SJSA1 (cell line): ENCODE data around the gene CARD11. TPM values are rescaled to one million over a fixed set of nuclear protein-coding genes. Genes with fewer than 3 reads are reported as not detected.
"Not testable (repeated sequence)": the region's sequence is repeated elsewhere in the genome, so short reads cannot be mapped to it uniquely, and the experiment has no call there.

Experiments used
- DNase-seq, 2 experiments: peaks; one replicate each; pipeline ENCODE4 v3.0.0-alpha.2; 2015 to 2020; ENCODE audit warnings: low spot score in 2 of 2, low read depth in 1 of 2
- H3K27ac ChIP-seq: fragments of 250-450 bp; sonication (Bioruptor Pico); 2 replicates; pipeline ENCODE4 v1.5.1; 2020; ENCODE audit warnings: mild to moderate bottlenecking, moderate library complexity
- H3K27me3 ChIP-seq: fragments of 250-450 bp; sonication (Bioruptor Pico); replicated peaks from 2 replicates; pipeline ENCODE4 v1.5.1; 2020; ENCODE audit warnings: mild to moderate bottlenecking, moderate library complexity
- H3K36me3 ChIP-seq: fragments of 250-450 bp; sonication (Bioruptor Pico); 2 replicates; pipeline ENCODE4 v1.5.1; 2020; ENCODE audit warnings: mild to moderate bottlenecking
- H3K4me1 ChIP-seq: fragments of 250-450 bp; sonication (Bioruptor Pico); replicated peaks from 2 replicates; pipeline ENCODE4 v1.6.1; 2021; ENCODE audit warnings: mild to moderate bottlenecking
- H3K4me3 ChIP-seq: fragments of 250-450 bp; sonication (Bioruptor Pico); 2 replicates; pipeline ENCODE4 v1.5.1; 2020; ENCODE audit warnings: mild to moderate bottlenecking
- H3K9me3 ChIP-seq: fragments of 250-450 bp; sonication (Bioruptor Pico); replicated peaks from 2 replicates; pipeline ENCODE4 v1.5.1; 2020; ENCODE audit warnings: mild to moderate bottlenecking
- total RNA-seq: library from RNA; depleted of rRNA; stranded (reverse); fragments of >200 nt; shearing (Covaris generic); gene quantifications from 2 replicates; pipeline ENCODE4 v1.2.3, GENCODE V29; 2014

Gene CARD11
- total RNA-seq, 1 experiment from 2014 or later, result 0.50 TPM

GRCh38 chr7:2921653-2922347, 121.9 kb downstream of the CARD11 start:
- no peak overlapping the region for H3K27ac ChIP-seq
- no peak for DNase-seq
- no peak overlapping the region for H3K4me3 ChIP-seq
- H3K9me3 ChIP-seq, result 0 out of 2 replicates have a peak, but pooled peaks cover 5% of the 10 kb centered on the region
- H3K27me3 ChIP-seq, result peaks cover 5% of the 10 kb centered on the region; the same call in 1 of the 2 replicates
- no peaks in the 10 kb centered on the region for H3K36me3 ChIP-seq
- 0 out of 2 replicates have a peak, but pooled peaks cover 3% of the 10 kb centered on the region for H3K4me1 ChIP-seq

- Histone ChIP-seq H3K27ac (no peak overlapping the region), H3K27me3 (peaks cover 5% of the 10 kb centered on the region; the same call in 1 of the 2 replicates)
- no peak for DNase-seq
Measured at GRCh38 chr7:2920956-2921652, 122.6 kb downstream of the CARD11 start.

DNA sequence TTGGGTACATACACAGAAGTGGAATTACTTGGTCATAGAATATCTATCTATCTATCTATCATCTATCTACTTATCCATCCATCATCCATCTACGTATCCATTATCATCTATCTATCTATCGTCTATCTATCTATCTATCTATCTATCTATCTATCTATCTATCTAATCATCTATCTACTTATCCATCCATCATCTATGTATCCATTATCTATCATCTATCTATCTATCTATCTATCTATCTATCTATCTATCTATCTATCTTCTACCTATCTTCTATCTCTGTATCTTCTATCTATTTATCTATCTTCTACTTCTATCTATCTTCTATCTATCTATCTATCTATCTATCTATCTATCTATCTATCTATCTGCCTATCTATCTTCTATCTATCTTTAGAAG, 123.2 kb downstream of the CARD11 start:
- H3K9me3 ChIP-seq, H3K4me1 ChIP-seq, H3K36me3 ChIP-seq, H3K27ac ChIP-seq, H3K4me3 ChIP-seq, H3K27me3 ChIP-seq, DNase-seq: not testable (repeated sequence)

More at GRCh38 chr7:2920956-2921652, 122.6 kb downstream of the CARD11 start:
- no peak overlapping the region for H3K4me3 ChIP-seq
- no peaks in the 10 kb centered on the region for H3K36me3 ChIP-seq
- H3K4me1 ChIP-seq, result 0 out of 2 replicates have a peak, but pooled peaks cover 3% of the 10 kb centered on the region
- H3K9me3 ChIP-seq, result 0 out of 2 replicates have a peak, but pooled peaks cover 5% of the 10 kb centered on the region

DNA sequence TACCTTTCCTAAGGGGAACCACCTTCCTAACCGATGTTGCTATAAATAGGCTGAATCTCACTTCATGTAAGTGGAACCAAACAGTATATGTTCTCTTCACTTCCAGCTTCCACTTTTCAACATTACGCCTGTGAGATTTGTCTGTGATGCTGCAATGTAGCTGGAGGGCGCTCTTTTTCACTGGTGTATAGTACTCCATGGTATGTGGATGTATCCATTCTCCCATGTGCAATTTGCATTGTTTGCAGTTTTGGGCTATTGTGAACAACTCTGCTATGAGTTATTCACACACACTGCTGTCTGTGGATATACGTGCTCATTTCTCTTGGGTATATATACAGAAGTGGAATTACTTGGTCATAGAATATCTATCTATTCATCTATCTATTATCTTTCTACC, 123.6 kb downstream of the CARD11 start:
- no peak overlapping the region for H3K27ac ChIP-seq
- 0 out of 2 replicates have a peak, but pooled peaks cover 3% of the 10 kb centered on the region for H3K4me1 ChIP-seq
- DNase-seq, result no peak
- H3K27me3 ChIP-seq, result peaks cover 5% of the 10 kb centered on the region; the same call in 1 of the 2 replicates
- H3K4me3 ChIP-seq, result no peak overlapping the region
- 0 out of 2 replicates have a peak, but pooled peaks cover 5% of the 10 kb centered on the region for H3K9me3 ChIP-seq
- H3K36me3 ChIP-seq, result no peaks in the 10 kb centered on the region

DNA sequence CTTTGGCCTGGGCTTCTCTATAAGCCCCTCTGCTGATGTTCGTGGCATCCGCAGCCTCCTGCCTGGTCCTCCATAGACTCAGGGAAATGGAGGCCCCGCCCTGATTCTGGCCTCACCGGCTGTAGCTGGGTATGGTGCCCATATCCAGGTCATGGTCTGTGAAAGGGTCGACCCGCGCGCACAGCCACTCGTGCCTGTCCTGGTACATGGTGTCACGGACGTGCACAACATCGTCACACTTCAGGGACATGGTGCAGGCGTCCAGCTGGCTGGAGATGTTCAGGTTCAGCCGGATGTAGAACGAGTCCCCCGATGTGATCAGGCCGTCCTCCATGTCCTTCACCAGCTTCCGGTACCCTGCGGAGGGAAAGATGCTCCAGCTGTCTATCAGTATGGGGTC, 124.4 kb downstream of the CARD11 start:
- Histone ChIP-seq H3K4me3 (no peak overlapping the region), H3K36me3 (no peaks in the 10 kb centered on the region), H3K27me3 (peaks cover 5% of the 10 kb centered on the region; the same call in 1 of the 2 replicates), H3K4me1 (0 out of 2 replicates have a peak, but pooled peaks cover 3% of the 10 kb centered on the region), H3K27ac (no peak overlapping the region), H3K9me3 (0 out of 2 replicates have a peak, but pooled peaks cover 5% of the 10 kb centered on the region)
- DNase-seq, result no peak

GRCh38 chr7:2918406-2918805, 125.3 kb downstream of the CARD11 start:
- H3K9me3 ChIP-seq, result 0 out of 2 replicates have a peak, but pooled peaks cover 5% of the 10 kb centered on the region
- no peaks in the 10 kb centered on the region for H3K36me3 ChIP-seq

DNA sequence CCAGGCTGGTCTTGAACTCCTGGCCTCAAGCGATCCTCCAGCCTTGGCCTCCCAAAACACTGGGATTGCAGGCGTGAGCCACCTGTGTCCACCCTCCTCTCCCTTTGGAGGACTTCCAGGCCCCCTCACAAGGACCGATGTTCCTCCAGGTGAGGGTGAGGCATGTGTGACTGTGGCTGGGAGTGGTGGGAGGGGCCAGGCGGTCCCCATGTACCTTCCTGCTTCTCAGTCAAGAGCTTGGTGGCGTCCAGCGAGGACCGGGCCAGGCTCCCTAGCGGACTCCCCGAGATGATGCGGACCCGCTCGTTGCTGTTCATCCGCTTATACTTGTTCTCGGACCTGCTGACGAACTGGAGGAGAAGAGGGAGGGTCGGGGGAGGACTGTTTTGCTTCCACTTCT, 128.6 kb downstream of the CARD11 start:
- Histone ChIP-seq H3K36me3 (no peaks in the 10 kb centered on the region), H3K27me3 (peaks cover under 1% of the 10 kb centered on the region; the same call in 1 of the 2 replicates), H3K27ac (no peak overlapping the region), H3K4me1 (no peaks in the 10 kb centered on the region), H3K9me3 (0 out of 2 replicates have a peak, but pooled peaks cover 3% of the 10 kb centered on the region), H3K4me3 (no peak overlapping the region)
- DNase-seq, result no peak

More at GRCh38 chr7:2918406-2918805, 125.3 kb downstream of the CARD11 start:
- no peak for DNase-seq
- 0 out of 2 replicates have a peak, but pooled peaks cover 3% of the 10 kb centered on the region for H3K4me1 ChIP-seq
- no peak overlapping the region for H3K4me3 ChIP-seq
- H3K27me3 ChIP-seq, result peaks cover 5% of the 10 kb centered on the region; the same call in 1 of the 2 replicates
- no peak overlapping the region for H3K27ac ChIP-seq

DNA sequence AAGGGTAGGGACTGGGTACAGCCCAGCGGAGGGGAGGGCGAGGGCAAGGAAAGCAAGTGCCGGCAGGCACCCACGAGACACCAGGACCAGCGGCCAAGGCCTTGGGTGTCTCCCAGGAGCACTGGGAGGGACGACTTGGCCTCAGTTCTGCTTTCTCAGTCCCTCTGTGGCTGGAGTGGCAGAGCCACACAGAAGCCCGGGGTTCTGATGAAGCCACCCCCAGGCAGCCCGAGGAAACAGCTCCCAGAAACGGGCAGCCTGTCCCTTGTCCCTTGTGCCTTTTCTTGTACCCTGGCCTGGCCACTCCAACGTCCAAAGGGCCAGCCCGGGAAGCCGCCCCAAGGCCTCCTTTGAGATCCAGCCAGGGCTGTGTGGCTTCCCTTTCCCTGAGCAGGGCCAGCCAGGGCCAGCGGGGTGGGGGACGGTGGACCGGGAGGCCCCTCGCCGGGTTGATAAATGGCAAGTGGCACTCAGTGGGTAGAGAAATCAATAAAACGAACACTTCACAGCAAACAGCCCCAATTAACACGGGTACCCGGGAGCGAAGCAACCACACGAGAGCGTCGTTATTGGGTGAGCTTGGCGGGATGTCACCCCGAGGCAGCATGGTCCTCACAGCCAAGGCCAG, 129.8 kb downstream of the CARD11 start:
- Histone ChIP-seq H3K27me3 (no peaks in the 10 kb centered on the region), H3K9me3 (no peaks in the 10 kb centered on the region), H3K4me3 (no peak overlapping the region), H3K36me3 (no peaks in the 10 kb centered on the region), H3K4me1 (no peaks in the 10 kb centered on the region), H3K27ac (no peak overlapping the region)
- DNase-seq, result no peak

DNA sequence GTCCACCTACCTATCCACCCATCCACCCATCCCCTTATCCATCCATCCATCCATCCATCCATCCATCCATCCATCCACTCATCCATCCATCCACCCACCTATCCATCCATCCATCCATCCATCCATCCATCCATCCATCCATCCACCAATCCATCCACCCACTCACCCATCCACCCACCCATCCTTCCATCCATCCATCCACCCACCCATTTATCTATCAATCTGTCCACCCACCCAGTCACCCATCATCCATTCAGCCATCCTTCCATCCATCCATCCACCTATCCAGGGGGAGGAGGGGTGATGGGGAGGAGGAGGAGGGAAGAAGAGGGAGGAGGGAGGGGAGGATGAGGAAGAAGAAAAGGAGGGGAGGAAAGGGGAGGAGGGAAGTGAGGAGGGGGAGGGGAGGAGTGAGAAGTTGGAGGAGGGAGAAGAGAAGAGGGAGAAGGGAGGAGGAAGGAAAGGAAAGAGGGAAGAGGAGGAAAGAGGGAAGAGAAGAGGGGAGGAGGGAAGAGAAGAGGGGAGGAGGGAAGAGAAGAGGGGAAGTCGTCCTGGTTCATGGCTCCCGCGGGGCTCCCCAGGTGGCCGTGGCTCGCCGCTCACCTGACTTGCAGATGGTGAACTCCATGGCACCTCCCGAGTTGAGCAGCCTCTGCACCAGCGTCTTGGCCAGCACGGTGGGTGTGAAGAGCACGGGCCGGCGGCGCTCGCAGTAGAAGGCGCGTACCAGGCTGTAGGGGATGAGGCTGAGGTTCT, 130.8 kb downstream of the CARD11 start:
- Histone ChIP-seq H3K27ac (no peak overlapping the region), H3K36me3 (no peaks in the 10 kb centered on the region), H3K9me3 (no peaks in the 10 kb centered on the region), H3K27me3 (no peaks in the 10 kb centered on the region), H3K4me1 (no peaks in the 10 kb centered on the region), H3K4me3 (no peak overlapping the region)
- no peak for DNase-seq

DNA sequence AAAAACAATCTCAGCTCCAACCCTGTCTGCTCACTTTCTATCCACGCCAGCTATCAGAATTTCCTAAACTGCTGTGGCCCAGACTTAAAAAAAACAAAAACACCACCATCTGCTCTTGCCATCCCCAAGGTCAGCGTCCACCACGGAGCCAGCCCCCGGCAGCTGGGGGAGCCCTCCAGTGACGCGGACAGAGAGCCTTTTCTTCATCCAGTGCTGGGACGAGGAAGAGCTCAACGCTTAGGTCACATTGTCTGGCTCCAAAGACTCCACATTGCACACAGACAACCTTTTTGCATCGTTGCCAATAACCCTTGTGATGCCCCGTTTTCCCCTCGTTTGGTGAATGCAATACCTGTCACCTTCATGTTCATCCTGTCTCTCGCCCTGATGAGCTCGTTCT, 132.2 kb downstream of the CARD11 start:
- Histone ChIP-seq H3K9me3 (no peaks in the 10 kb centered on the region), H3K27ac (no peak overlapping the region), H3K36me3 (no peaks in the 10 kb centered on the region), H3K4me1 (no peaks in the 10 kb centered on the region), H3K27me3 (no peaks in the 10 kb centered on the region), H3K4me3 (no peak overlapping the region)
- no peak for DNase-seq

DNA sequence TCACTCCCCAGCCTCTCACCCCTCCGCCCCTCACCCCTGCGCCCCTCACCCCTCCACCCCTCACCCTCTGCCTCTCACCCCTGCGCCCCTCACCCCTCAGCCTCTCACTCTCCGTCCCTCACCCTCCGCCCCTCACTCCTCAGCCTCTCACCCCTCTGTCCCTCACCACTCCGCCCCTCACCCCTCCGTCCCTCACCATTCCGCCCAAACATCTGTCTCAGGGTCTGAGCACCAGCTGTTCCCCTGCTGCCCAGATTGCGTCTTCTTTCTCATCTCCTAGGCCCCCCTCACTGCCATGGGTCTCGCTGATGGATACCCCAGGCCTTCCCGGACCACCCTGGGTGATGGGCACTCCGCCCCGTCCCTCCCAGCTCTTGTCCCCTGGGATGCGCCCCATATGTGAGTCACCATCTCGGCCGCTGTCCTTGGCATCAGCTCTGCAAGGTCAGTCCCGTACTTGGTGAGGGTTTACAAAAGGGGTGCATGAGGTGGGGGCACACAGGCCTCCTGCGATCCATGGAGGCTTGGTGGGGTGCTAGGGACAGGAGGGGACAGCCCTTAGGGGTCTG, 134.1 kb downstream of the CARD11 start:
- H3K4me3 ChIP-seq, result no peak overlapping the region
- no peak for DNase-seq
- H3K9me3 ChIP-seq, result no peaks in the 10 kb centered on the region
- no peak overlapping the region for H3K27ac ChIP-seq
- no peaks in the 10 kb centered on the region for H3K36me3 ChIP-seq
- H3K4me1 ChIP-seq, result no peaks in the 10 kb centered on the region
- H3K27me3 ChIP-seq, result no peaks in the 10 kb centered on the region

- no peak for DNase-seq
- Histone ChIP-seq H3K27ac (no peak overlapping the region), H3K27me3 (no peaks in the 10 kb centered on the region), H3K36me3 (no peaks in the 10 kb centered on the region), H3K4me3 (no peak overlapping the region), H3K4me1 (no peaks in the 10 kb centered on the region), H3K9me3 (no peaks in the 10 kb centered on the region)
Measured at GRCh38 chr7:2909043-2909442, 134.6 kb downstream of the CARD11 start.
